ENCODE data around the gene FSTL4.

FSTL4 gene

DNA sequence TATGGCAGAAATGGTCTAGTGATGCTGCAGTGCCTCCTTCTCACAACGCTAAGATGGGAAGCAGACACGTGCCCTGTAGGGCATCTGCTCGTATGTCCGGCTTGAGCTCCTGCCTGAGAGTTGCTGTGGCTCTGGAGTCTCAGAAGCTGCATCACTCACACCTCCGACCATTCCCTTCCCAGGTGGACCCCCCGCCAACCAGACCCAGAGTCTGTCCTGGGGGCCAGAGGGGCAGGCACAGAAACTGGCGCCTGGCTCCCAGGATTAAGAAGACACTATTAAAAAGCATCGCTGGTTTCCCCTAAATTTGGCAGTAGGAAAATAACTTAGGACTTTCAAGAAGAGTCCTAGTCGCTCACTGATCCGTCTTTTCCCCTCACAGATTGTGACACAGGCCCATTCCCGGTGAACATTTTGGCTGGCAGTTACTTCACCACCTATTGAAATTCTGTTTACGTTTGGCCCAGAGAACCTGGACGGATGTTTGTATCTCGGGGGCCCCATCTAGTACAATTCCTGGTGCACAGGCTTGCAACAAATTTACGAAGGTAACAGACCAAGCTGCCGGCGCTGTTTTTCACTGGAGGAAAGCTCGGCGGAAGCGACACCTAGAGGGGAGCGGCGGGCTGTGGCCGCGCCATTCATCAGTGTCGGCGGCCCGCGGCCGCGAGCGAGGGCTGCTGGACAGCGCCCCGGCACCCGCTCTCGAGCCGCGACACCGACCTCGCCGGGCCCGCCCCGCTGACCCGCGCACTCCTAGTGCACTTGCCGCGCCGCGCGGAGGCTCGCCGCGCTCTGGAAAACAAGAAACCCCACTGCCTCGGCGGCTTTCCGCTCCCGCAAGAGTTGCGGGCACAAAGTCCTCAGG lies 1.6 kb downstream of the FSTL4 start:
- no peak for DNase-seq (ENCODE audit: low read depth)

DNA sequence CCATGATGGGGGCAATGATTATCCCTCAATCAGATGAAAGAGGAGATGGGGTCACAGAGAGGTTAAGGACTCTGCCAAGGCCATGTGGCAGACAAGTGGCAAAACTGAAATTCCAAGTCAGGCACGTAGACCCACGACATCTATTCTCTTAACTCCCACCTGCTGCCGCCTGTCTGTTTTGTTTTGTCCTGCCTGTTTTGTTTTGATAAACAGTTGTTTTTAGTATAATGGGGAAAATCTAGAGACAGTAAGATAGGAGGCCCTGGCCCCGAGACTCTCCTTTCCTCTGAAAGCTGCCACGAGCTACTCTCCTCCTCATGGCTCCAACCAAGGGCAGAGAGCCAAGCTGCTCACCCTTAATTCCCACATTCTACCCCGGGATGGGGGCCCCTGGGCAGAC lies 4.9 kb downstream of the FSTL4 start:
- no peak for DNase-seq (ENCODE audit: low read depth)

DNA sequence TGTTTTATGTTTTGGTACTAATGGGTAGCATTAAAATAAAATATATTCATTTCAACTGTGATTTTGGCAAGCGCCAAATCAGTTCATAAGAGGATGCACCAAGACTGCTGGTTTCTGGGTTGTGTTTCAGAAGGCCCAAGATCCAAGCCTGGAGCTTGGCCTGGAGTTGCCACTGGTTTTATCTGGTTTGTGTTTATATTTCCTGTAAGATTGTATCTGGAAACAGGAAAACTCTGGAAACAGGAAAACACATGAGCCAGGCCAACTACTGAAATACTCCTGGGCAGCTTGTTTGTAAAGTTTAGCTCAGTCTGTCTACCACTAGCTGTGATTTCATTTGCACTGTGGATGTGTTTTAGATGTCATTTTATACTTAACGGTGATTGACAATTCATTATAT lies 5.5 kb downstream of the FSTL4 start:
- no peak for DNase-seq (ENCODE audit: low read depth)

DNA sequence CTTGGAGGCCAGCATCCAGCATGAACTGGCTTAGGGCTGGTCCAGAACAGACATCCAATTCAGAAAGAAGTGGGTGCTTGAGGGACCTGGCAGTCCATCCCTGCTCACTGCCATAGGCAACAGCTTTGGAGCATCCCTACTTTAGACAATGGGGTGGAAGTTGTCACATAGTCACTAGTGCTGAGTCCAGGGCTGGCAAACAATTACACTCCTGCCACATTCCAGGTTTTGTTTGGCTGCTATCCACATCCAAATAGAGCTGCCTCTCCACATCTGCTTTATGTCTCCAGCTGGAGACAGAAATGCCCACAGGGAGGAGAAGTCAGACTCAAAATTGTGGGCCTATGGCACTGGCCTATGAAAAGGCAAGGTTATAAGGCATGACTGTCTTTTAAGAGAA lies 7.0 kb downstream of the FSTL4 start:
- no peak for DNase-seq (ENCODE audit: low read depth)

DNA sequence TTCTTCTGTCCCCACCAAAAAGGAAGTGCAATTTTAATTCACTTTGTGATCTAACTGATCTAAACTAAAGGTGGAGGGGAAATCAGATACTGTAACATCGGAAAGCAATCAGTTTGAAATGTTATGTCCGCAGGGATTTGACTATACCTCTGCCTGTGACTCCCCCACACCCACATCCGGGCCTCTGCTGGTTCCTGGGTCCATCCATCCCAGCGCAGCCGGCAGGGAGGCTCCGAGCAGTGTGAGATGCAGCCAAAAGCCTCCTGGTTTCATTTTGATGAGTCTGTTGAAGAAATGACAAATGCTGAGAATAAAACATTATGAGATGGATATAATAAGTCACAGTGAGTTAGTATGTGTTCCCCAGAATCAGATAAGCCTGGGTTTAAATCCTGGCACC lies 8.6 kb downstream of the FSTL4 start:
- DNase-seq (ENCODE audit: low read depth): no peak

DNA sequence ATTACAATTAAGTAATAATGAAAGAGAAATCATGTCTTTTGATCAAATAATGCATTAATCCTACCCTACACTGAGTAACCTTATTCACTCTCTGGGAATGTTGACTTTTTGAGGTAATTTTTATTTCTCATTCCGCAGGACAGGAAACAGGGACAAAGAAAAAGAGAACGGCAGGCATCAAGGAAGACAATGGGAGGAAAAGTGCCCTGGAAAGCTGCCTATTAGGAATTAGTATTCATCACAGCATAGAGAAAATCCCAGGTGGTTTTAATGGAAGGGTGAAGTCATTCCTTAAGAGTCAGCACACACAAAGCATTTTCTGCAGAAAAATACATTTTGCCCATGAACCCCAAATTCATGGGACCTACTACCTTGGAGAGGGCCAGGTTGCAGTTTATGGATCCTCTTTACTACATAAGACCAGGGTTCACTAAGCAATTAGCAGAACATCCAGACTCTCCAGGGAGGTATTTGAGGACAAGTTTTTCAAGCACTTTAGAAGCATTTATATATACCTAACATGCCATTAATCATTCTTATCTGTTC lies 9.4 kb downstream of the FSTL4 start:
- DNase-seq (ENCODE audit: low read depth): no peak

DNA sequence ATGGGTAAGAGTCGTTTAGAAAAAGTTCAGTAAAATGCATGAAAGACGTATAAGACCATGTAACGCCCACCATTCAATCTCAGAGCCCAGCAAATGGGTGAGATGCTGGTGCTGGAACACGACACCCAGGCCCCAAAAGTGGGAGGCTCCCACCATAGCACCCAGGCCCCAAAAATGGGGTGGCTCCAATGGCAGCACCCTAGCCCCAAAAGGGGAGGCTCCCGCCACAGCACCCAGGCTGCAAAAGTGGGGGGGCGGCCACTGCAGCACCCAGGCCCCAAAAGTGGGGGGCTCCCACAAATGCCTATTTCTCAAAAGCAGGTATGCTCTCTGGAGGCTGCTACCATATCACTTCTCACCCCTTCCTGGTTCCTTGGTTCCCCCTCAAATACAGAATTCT lies 12.7 kb downstream of the FSTL4 start:
- DNase-seq (ENCODE audit: low read depth): no peak

DNA sequence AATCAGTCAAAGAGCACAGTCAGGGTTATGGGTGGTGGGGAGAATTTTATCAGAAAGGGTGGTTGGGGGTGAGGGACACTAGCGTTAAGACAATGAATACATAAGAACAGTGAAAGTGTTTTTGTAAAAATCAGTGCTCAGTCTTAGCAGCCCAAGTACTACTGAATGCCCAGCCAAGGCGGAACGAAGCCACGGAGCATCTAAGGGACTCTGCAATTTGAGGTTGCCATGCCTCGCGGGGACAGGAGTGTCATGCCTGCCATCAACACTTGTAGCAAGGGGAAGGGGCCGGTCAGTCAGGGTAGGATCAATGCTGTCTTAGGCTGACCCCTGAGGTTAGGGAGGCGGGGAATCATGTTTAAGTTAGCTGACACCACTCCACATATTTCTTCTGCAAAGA lies 13.3 kb downstream of the FSTL4 start:
- no peak for DNase-seq (ENCODE audit: low read depth)

DNA sequence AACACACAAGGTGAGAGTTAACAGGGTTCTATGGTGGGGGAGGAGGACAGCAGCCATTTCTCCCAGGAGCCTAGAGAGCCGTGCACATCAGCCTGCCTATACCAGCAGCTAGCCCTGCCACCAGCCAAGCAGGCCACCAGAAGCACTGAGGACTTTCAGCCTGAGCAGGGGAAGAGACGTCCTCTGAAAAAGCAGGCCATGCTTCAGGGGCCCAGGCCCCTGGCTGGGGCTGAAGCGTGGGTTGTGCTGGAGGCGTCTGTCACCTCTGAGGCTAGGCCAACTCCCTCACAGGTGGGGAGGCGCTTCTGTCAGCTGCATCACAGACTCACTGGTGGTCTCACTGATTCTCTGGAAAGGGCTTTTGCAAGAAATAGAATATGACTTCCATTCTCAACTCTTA lies 16.3 kb downstream of the FSTL4 start:
- no peak for DNase-seq (ENCODE audit: low read depth)

DNA sequence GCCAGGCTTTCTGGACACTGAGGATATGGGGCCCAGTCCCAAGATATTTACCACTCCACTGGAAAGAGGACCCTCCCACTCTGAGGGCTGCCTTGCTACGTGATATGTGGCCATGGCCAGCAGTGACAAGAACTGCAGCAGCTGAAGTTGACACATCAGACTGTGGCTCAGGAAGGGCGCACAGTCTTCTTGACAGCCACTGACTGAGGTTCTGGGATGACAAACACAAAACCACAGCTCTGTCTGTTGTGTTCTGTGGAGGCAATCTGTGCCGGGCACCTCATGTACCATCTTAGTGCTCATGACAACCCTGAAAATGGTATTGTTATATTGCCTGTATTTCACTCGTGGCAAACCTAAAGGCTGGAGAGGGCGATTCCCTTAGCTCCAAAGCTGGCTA lies 16.9 kb downstream of the FSTL4 start:
- no peak for DNase-seq (ENCODE audit: low read depth)

DNA sequence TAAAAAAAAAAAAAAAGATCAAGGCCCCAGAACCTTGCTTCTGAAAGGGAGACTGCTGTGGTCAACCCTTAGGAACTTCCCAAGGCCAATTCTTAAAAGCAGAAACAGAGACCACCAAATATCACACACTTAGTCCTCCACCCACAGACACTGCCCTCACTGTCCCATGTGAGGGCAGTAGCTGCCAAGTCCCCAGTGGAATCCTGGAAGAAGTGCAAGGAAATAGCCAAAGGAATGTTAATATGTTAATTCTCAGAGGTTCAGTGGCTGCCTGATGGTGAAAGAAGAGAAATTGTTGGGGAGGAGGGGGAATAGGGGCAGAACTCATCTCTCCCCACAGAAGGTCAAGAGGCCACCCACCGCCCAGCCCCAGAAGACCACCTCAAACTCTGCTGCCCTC lies 23.1 kb downstream of the FSTL4 start:
- DNase-seq (ENCODE audit: low read depth): no peak

DNA sequence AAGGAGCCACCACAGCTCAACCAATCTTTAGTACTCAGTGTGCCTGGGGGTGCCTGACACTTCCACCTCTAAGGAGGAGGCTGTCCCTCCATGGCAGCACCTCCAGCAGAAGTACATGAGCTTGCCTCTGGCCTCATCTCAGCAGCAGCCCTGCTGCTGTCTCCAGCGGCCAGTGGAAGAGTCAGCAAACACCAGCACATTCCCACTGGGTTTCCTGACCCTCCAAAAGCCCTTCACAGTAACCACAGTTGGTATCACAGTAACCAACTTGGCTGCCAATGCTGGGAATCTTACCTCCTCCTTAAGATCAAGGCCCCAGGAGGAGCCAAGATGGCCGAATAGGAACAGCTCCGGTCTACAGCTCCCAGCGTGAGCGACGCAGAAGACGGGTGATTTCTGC lies 29.4 kb downstream of the FSTL4 start:
- DNase-seq (ENCODE audit: low read depth): no peak

DNA sequence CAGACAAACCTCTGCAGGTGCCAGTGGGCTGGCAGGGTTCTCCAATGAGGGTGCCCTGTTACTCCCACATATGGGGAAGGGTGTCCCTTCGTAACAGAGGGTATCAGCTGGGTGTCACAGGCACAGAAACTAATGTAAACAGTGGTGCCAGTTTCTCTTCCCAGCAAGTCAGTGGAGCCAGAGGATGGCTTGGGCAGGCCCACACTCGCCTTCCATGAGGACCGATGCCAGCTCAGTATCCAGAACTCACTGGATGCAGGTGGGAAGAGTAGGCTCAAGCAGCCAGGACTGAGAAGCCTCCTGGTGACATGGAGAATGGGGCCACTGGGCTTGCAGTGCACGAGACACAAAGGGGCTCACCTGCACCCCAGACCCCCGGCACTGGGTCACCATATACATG lies 30.4 kb downstream of the FSTL4 start:
- DNase-seq (ENCODE audit: low read depth): no peak

DNA sequence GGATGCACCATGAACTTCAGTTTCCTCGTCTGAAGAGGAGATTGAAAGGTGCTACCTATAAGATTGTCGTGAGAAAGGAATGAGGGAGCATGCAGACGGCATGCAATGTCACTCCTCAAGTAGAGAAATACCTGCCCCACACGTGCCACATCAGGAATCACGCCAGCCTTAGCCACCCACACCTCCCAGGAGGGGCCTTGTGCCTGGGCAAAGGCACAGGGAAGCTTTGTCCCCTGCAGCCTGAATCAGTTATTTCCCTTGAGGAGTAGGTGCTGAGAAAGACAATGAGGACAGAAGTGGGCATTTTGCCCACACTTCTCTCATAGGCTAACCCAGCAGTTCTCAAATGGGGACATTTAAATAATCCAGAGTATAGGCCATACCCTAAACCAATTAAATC lies 31.0 kb downstream of the FSTL4 start:
- DNase-seq (ENCODE audit: low read depth): no peak

DNA sequence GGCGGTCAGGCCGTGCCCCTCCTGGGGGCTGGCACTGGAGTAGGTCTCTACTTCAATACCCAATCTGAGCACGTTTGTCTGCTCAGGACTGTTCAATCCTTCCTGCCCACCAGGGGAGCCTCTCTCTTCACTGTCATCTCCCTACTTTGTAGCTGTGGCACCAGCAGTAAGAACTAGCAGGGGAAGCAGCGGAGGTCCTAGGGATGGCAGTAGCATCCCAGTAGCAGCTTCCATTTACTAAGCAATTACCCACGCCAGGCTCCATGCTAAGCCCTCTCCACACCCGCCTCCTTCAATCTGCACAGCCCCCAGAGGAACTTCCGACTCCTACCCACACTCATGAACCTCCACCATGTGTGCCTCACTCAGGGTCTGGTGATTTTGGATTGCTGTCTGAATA lies 31.7 kb downstream of the FSTL4 start:
- DNase-seq (ENCODE audit: low read depth): no peak

DNA sequence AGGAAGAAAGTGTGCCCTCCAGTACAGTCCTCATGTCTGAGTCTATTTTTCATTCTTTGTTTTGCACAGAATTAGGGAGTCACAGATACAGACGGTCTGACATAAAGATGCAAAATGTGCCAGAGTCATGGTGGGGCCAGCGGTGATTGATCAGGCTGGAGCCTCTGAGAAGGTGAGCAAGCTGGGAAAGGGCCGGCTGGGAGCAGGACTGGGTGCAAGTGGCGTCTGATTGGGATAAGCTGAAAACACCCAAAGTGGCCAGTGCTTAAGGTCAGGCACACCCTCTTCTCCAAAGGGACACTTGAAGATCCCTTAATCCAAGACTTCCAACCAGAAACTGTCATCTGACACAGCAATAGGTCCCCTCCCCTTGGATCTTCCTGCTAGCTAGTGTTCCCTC lies 32.6 kb downstream of the FSTL4 start:
- no peak for DNase-seq (ENCODE audit: low read depth)

DNA sequence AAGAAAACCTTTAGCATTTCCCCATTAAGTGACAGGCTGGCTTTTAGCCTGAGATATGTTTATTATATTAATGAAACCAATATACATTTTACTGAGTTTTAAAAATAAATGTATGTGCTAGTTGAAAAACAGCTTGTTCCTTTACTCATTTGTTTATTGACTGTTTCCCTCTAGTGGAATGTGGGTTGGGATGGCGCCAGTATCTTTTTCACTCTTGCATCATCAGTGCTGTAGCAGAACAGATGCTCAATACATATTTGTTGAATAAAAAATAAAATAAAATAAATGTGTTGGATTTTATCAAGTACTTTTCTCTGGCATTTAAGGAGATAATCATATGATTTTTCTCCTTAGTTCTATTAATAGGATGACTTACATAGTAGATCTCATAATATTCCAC lies 43.0 kb downstream of the FSTL4 start:
- DNase-seq (ENCODE audit: low read depth): no peak

DNA sequence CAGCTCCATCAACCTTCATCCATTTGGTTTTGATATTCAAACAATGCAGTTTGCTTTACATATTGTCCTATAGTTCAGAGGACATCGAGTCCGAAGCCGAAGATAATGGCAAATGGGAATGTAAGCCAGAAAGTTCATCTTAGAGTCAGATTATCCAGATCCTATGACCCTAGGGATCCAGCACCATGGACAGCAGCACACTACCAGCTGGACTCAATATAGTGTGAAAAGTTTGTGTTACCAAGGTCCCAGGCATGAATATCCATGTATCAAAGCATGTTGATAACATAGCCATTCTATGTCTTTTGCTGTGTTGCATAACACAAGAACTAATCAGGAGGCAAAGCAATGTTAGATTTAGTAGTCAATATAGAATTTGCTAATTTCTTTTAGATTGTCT lies 46.3 kb downstream of the FSTL4 start:
- no peak for DNase-seq (ENCODE audit: low read depth)

DNA sequence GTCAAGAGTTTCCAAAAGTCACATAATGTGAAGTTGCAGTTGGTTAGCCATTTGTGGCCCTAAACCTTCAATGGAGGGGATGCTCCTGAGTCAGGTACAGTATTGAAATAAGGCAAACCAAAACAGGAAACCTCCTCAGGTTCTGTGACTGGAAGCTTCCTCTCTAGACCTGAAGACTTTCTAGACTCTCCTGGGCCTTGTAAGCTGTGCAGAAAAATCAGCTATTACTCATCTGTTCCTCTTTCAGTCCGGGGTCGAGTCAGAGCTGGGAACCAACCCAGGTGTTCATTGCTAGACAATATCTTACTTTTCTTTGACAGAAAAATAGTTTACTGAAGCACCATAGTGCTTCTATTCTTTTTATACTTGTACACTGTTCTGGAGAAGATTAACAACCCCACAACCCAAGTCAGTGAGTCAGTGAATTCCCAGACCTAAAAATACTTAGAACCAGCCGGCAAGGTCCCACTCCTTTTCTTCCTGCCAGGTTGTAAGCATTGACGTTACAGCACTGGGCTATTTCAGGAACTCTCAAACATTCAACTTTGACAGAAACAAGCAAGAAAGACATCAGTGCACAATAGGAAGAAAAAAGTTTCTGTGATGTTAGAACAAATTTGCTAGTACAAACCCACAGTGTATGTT lies 47.3 kb downstream of the FSTL4 start:
- no peak for DNase-seq (ENCODE audit: low read depth)

DNA sequence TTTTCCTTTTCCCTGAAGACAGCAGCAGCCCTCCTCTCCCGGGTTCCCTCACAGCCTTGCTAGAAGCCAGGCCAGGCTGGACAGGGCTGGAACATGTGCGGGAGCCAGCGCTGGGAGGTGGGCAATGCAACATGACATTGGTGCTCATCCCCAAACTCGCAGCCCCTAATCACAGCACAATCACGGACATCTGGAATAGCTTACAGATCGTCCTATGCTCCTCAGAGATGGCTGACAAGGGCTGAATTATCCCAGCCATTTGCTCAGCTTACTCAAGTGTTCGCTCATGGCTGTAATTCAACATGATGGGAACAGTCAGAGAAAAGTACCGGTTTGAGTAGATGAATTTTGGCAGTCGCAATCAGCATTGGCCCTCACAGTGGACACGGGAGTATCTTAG lies 49.8 kb downstream of the FSTL4 start:
- no peak for DNase-seq (ENCODE audit: low read depth)

DNA sequence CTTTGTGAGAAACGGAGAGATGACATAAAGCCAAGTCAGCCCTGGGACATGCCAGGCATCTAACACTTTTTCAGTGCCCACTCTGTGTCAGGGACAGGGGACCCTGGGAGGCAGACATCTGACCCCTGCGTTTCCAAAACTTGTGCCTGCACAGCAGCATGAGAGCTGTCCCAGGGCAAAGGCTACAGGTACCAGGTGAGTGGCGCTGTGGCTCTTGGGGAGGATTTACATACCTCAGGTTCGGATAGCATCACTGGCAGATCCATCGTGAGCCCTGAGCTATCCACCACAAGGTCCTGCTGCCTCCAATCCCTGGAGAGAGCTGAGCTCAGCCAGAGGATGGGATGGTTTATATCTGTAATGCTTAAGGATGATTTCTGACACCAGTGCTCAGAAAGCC lies 52.4 kb downstream of the FSTL4 start:
- DNase-seq (ENCODE audit: low read depth): no peak

DNA sequence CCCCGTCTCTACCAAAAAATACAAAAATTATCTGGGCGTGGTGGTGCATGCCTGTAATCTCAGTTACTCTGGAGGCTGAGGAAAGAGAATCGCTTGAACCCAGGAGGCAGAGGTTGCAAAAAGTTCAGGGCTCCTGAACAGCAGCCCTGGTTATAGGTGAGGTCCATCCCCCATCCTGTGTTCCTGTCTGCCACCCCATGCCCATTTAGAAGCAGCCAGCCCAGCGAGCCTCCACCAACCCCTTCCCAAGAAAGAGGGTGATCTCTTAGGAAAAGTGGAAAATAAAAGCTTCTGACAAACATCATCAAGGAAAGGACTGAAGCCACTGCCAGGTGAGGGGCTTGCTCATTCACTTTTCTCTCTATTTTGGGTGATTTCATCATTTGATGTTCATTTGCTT lies 55.8 kb downstream of the FSTL4 start:
- no peak for DNase-seq (ENCODE audit: low read depth)

DNA sequence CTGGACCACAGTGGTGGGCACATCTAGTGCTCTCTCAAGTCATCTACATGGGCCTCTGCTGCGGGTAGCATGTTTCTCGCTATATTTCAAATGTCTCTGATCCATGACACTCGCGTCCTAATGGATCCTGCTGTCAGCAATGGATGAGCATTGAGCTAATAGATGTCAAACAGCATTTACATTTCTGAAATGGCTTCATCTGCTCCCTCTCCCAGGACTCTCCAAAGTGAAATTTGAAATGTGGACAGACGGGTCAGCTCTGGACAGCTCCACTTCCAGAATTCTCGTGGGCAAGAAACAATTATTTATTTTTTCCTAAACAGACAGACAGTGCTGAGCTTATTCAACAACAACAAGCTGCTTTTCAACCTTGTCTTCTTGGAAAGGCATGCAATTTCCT lies 58.1 kb downstream of the FSTL4 start:
- no peak for DNase-seq (ENCODE audit: low read depth)
